ENCODE results near the gene CACNG8.

The CACNG8 gene

GRCh38 chr19:53965091-53965490, 2.4 kb downstream of the CACNG8 start:
- no peak for DNase-seq

DNA sequence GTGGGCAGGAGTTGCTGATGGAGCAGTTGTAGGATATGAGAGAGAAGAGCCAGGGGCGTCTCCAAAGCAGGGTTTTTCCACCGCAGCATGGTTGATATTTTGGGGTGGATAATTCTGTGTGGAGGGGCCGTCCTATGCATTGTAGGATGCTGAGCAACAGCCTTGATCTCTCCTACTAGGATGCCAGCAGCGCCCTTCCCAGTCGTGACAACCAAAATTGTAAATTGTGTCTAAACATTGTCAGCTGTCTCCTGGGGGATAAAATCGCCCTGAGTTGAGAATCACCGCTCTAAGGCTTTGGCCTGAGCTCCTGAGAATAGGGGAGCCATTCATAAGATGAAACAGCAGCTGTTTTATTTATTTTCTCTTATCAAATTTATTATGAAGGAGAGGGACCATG, 4.2 kb downstream of the CACNG8 start:
- DNase-seq: no peak

GRCh38 chr19:53969366-53969765, 6.6 kb downstream of the CACNG8 start:
- no peak for DNase-seq

DNA sequence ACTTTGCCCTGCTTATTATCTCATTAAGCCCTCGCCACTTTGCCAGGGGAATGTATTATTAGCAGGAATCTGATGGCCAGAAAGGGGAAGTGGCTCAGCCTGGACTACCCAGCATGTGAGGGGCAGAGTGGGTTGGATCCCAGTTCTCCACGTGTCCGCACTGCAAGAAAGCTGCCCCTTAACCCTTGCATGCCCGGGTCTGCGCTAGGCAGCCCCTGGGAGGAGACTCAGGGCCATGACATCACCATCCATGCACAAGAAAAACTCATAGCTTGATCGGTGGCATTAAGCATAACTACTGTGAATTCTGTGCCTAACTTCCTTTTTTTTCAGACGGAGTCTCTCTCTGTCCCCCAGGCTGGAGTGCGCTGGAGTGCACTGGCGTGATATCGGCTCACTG, 8.9 kb downstream of the CACNG8 start:
- DNase-seq: no peak

GRCh38 chr19:53977429-53977990, 14.8 kb downstream of the CACNG8 start:
- DNase-seq: peak; percentile 65

DNA sequence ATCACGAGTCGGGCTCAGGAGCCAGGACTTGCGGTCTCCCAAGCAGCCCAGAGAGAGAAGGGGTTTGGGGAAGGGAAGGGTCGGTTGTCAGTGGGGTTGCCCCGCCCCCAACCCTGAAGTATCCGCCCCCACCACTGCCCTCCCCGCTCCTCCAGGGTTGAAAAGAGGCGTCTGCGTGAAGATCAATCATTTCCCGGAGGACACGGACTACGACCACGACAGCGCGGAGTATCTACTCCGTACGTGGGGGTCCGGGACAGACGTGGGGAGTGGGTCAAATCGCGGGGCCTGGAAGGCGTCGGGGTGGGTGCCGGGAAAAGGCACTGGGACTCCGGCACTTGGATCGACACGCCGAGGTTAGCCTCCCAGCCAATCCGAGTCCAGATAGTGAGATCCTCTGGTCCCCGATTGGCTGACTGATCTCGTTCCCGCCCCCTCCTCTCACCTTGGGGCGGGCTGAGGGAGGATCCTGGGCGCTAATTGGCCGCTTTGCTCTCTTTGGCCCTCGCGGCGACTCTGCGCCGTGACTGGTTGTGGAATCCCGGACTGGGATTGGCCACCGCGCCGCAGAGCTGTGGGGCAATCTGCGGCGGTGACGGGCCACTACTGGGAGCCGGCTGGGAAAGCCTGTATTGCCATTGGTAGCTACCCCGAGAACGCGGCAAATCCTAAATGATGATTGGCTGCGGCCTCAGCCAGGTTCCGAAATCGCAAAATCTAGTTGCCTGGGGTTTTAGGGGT, 15.4 kb downstream of the CACNG8 start:
- no peak for DNase-seq

DNA sequence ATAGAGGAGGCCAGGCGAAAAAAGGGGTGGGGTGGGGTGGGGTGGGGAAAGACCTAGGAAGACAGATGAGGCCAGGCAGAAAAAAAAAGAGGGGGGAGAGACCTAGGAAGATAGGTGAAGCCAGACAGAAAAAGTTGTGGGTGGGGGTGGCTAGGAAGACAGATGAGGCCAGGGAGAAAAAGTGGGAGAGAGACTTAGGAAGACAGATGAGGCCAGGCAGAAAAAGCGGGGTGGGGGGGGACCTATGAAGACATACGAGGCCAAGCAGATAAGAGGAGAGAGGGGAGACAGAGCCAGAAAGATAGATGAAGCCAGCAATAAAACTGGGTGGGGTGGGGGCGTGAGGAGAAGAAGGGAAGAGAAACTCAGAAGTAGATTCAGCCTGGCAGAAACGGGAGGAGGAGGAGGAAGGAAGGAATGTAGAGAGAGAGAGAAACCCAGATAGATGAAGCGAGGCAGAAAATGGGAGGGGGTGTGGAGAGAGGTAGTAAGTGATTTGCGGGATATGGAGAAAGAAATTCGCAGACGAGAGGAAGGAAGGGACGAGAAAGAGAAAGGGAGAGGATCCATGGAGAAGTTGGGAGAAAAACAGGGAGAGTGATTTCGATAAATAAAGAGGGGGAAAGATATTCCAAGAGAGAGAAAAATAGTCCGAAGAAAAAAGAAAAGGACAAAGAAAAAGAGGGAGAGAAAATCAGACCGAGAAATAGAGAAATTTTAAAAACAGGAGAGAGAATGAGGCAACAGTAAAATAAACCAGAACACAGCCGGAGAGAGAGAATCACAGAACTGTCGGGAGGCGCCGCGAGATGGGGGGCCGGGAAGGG, 16.5 kb downstream of the CACNG8 start:
- DNase-seq: no peak

DNA sequence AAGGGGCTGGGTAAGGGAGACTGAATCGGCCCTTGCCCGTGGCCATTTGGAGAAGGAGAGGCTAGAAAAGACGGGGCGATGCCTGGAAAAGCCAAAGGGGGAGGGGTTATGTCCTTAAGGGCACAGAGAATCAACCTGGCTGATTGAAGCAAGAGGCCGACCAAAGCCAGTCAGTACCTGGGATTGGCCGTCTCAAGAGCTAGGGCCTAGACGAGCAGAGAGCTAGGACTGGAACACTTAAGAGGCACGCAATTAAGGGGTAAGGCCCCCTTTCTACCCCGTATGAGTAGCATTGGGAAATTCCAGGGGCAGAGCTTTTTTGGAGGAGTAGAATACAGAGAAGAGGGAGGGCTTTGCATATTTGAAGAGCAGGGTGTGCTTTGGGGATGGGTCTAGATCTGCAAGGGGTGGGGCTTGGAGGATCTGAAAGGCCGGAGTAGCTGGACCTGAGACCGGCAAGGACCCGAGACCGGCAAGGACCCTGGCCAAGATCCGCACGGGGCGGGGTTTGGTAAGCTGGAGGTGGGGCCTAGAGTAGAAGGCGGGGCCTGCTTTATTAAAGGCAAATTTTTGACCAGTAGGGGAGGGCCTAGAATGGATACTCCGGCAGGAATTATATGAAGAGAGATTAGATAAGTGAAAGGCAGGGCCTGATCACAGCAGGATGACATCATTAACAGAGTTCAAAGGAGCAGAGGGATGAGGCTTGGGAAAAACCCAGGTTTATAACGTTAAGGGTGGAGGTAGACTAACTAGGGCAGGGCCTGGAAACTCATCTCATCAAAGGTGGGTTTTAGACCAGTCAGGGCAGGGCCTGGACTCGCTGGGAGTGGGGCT, 18.0 kb downstream of the CACNG8 start:
- no peak for DNase-seq

GRCh38 chr19:53981376-53981951, 18.7 kb downstream of the CACNG8 start:
- no peak for DNase-seq

- DNase-seq: no peak
Measured at GRCh38 chr19:53982001-53982451, 19.3 kb downstream of the CACNG8 start.

DNA sequence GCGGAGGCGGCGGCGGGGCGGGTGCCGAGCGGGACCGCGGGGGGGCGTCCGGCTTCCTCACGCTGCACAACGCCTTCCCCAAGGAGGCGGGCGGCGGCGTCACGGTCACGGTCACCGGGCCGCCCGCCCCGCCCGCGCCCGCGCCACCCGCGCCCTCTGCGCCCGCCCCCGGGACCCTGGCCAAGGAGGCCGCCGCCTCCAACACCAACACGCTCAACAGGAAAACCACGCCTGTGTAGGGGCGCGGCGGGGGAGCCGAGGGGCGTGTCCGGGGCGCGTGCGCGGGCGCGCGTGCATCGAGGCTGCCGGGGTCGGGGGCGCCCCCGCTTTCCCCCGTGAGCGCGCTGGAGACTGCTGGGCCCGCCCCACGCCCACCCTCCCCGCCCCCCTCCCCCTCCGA, 19.9 kb downstream of the CACNG8 start:
- no peak for DNase-seq

GRCh38 chr19:53983457-53984289, 20.9 kb downstream of the CACNG8 start:
- DNase-seq: no peak

GRCh38 chr19:53985863-53986262, 23.1 kb downstream of the CACNG8 start:
- no peak for DNase-seq

DNA sequence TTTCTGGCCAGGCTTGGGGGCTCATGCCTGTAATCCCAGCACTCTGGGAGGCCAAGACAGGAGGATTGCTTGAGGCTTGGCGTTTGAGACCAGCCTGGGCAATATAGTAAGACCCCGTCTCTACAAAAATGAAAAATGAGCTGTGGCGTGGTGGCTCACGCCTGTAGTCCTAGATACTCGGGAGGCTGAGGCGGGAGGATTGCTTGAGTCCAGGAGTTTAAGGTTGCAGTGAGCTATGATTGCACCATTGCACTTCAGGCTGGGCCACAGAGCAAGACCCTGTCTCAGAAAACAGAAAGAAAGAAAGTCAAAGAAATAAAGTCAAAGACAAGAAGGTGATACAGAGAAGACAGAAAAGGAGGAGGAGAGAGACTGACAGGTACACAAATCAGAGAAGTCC, 26.2 kb downstream of the CACNG8 start:
- no peak for DNase-seq

GRCh38 chr19:53989600-53990533, 27.1 kb downstream of the CACNG8 start:
- DNase-seq: no peak

DNA sequence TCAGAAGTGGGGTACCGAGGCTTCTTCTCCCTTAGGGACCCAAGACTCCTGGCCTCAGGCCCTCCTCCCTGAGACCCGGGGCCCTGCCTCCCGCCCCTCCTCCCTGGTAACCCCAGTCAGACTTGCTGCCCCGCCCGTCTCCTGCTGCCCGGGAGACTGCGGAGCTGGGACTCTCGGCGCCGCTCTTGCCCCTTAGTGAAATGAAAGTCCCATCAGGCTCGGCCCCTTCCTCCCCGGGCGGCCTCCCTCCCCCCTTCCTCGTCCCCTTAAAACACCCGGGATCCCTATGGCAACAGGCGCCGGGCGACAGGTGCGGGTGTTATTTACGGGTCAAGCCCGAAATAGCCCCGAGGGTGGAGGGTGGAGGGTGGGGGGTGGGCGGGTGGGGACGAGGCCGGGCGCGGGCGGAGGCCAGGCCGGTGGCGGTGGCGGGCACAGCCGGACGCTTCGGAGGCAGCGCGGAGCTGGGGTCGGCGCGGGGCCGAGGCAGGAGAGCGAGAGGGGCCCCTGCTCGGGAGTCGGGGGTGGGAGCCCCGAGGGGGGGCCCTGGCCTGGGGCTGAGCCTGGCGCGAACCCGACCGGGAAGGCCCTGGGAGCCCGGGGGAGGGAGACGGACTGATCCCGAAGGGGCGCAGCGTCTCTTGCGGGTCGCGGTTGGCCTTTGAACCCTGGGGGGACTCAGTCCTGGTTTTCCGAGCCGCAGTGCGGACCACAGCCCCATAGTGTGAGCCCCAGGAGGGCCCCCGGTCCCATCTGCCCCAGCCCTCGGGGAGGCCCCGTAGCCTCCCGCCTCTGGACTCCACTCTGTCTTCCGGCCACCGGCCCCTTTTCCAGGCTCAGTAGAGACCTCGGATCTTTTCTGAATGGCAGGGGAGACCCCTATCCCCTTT, 28.7 kb downstream of the CACNG8 start, which contains the start of gene CACNG6:
Gene CACNG6 (plus strand): TSS at position 414 of the 890 bp plus-strand sequence. CDS start 1,241 bp downstream, outside the sequence.
- DNase-seq: no peak

GRCh38 chr19:53992211-53992610, 29.5 kb downstream of the CACNG8 start:
- no peak for DNase-seq

DNA sequence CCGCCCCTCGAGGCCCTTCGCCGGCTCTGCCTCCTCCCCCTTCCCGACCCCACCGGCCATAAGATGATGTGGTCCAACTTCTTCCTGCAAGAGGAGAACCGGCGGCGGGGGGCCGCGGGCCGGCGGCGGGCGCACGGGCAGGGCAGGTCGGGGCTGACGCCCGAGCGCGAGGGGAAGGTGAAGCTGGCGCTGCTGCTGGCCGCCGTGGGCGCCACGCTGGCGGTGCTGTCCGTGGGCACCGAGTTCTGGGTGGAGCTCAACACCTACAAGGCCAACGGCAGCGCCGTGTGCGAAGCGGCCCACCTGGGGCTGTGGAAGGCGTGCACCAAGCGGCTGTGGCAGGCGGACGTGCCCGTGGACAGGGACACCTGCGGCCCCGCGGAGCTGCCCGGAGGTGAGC, 30.1 kb downstream of the CACNG8 start:
- no peak for DNase-seq

GRCh38 chr19:53993448-53993847, 30.7 kb downstream of the CACNG8 start:
- DNase-seq: no peak

Measured in NCI-H2171 treated with DMSO at 0.1 percent for 48 hours (cell line).